ENCODE results near the gene LHFPL6.

GRCh38 chr13:39605677-39606320 is 2.8 kb upstream of the LHFPL6 start:
- TF ChIP-seq CTCF (IDR thresholded peaks at IDR 0.05; ENCODE audit: poor library complexity) = no peak
- TF ChIP-seq EZH2 (IDR thresholded peaks at IDR 0.05; ENCODE audit: borderline replicate concordance) = no peak

All from hepatocyte (in vitro differentiated cells).